Right cardiac atrium (tissue), 5 donors: ENCODE measurements around the gene SNX12. TPM values are rescaled to one million over a fixed set of nuclear protein-coding genes. Genes with fewer than 3 reads are reported as not detected.
"Not testable (repeated sequence)": the region's sequence is repeated elsewhere in the genome, so short reads cannot be mapped to it uniquely, and the experiment has no call there.

Experiments used
- ATAC-seq, 2 donors: fragments of 200-7000 bp; cut with Tn5 transposase; one replicate each; pipeline versions ENCODE4 v1.8.0 to v1.9.1; 2020; ENCODE audit warnings: moderate library complexity in 2 of 2, mild to moderate bottlenecking in 1 of 2
- DNase-seq, 3 donors: peaks; one replicate each; pipeline ENCODE4 v3.0.0-alpha.2; 2020
- H3K27ac ChIP-seq: one replicate; pipeline ENCODE4 v1.5.1; 2013; ENCODE audit warnings: mild to moderate bottlenecking, low read length, control low read depth, moderate library complexity
- H3K27me3 ChIP-seq: one replicate; pipeline ENCODE4 v1.6.1; 2013; ENCODE audit not compliant: control insufficient read depth, insufficient read depth
- H3K4me1 ChIP-seq: one replicate; pipeline ENCODE4 v1.6.1; 2013; ENCODE audit warnings: low read length; ENCODE audit not compliant: control insufficient read depth, insufficient read depth
- H3K4me3 ChIP-seq: one replicate; pipeline ENCODE4 v1.5.1; 2013; ENCODE audit warnings: low read length, control low read depth
- H3K9me3 ChIP-seq: one replicate; pipeline ENCODE4 v1.6.1; 2013; ENCODE audit warnings: low read length; ENCODE audit not compliant: control insufficient read depth
- WGBS: extraction: QIAGEN DNeasy Blood & Tissue Kit; methylation state at CpG from one replicate; pipeline ENCODE4 v1.1.7; 2013; 5-methylcytosine and 5-hydroxymethylcytosine counted together
- intact Hi-C, 4 donors: fragments of 100-400 bp; cut with DNase I; formaldehyde crosslinking; loops; one replicate each; pipeline versions ENCODE4 v1.11.0 to v1.14.0; 2022 to 2023
- polyA plus RNA-seq: library from polyadenylated mRNA; stranded (reverse); fragments of 200-250 nt; gene quantifications from one replicate; pipeline ENCODE4 v1.2.3, GENCODE V29; 2013
- total RNA-seq, 4 donors: library from RNA; stranded (reverse); fragmentation: NEBNext Ultra II Directional; extraction: Animal tissue kit (Norgen Biotek cat#: 25700); gene quantifications; one replicate each; pipeline ENCODE4 v1.2.1, GENCODE V29; 2021
- donor health status: healthy with polysubstance abuse.
- donor health status: DM: no; HTN: yes; CAD: no.
- donor health status: DM: no; HTN: no; CAD: no.
- donor health status: DM: no; HTN: yes; CAD: no; lungs with severe emphysema.
- donor health status: DM: yes; HTN: yes; CAD: no.

The SNX12 gene
- total and polyA plus RNA-seq, 5 donors = 26.1 to 54.2 (median 49.8) TPM

- DNase-seq (peak; percentile 15 to 65 (median 56)), ATAC-seq (peak; percentile 70 to 88)
- Histone ChIP-seq H3K27ac (peak overlapping the region; percentile 37), H3K27me3 (no peaks in the 10 kb centered on the region), H3K9me3 (no peaks in the 10 kb centered on the region), H3K4me1 (no peaks in the 10 kb centered on the region), H3K4me3 (peak overlapping the region; percentile 49)
- 38% methylated on average over 18 of the region's 18 CpGs for WGBS
- intact Hi-C loops = no loop called here
Measured at GRCh38 chrX:71053217-71053621, 14.9 kb downstream of the SNX12 start.

DNA sequence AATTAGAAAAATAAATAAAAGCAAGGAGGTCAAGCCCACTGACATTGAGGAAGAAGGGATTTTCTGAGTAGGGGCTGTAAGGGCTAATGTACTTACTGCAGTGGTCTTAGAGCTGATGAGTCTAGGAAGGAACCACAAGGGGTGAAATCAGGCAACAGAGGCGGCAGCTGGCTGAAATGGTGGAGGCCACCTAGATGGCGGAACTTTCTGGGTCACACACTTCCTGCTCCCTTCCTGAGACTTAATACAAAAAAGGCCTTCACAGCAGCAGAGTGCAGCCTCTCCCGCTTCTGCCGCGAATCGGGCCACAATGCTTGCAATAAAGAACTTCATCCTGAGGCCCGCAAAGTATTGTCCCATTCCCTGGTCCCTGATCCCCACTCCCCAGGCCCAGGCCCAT, 15.4 kb downstream of the SNX12 start:
- intact Hi-C loops = no loop called here
- ATAC-seq = peak in 1 of 2 donors; percentile 23
- no peaks in the 10 kb centered on the region for H3K9me3 ChIP-seq
- no peak overlapping the region for H3K27ac ChIP-seq
- WGBS = 31% methylated on average over 7 of the region's 7 CpGs
- H3K27me3 ChIP-seq = no peaks in the 10 kb centered on the region
- no peaks in the 10 kb centered on the region for H3K4me1 ChIP-seq
- H3K4me3 ChIP-seq = peak overlapping the region; percentile 49
- DNase-seq = no peak

DNA sequence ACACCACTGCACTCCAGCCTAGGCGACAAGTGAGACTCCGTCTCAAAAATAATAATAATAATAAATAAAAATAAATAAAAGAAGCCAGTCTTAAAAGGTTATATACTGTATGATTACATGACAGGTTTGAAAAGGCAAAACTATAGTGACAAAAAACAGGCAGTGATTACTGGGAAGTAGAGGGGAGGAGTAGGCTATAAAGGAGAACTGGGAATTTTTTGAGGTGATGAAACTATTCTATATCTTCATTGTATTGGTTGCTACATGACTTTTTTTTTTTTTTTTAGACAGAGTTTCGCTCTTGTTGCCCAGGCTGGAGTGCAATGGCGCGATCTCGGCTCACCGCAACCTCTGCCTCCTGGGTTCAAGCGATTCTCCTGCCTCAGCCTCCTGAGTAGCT, 20.2 kb downstream of the SNX12 start:
- DNase-seq, intact Hi-C loops, H3K4me3 ChIP-seq, H3K9me3 ChIP-seq, H3K4me1 ChIP-seq, H3K27me3 ChIP-seq, H3K27ac ChIP-seq, ATAC-seq: not testable (repeated sequence)
- over 99% methylated on average over 7 of the region's 8 CpGs for WGBS

GRCh38 chrX:71017396-71017939, 50.7 kb downstream of the SNX12 start:
- WGBS = 75% methylated on average over 6 of the region's 6 CpGs
- no peak for ATAC-seq
- Histone ChIP-seq H3K4me1 (no peaks in the 10 kb centered on the region), H3K4me3 (no peak overlapping the region), H3K9me3 (no peaks in the 10 kb centered on the region), H3K27me3 (no peaks in the 10 kb centered on the region), H3K27ac (no peak overlapping the region)
- intact Hi-C loops = no loop called here
- DNase-seq = no peak

Other genes with a start within 250 kb of the SNX12 start
- under 1 TPM in 2 of 4 donors, not detected in 2; 0.09 to 0.25 TPM for gene TEX11, start 159.6 kb downstream of the SNX12 start, total RNA-seq
- gene TEX11, start 159.6 kb downstream of the SNX12 start, polyA plus RNA-seq = not detected
- gene SLC7A3, start 137.2 kb downstream of the SNX12 start, total RNA-seq = not detected
- gene SLC7A3, start 137.2 kb downstream of the SNX12 start, polyA plus RNA-seq = not detected
- gene FOXO4, start 27.5 kb upstream of the SNX12 start, total RNA-seq = 10 to 100 TPM; 32.9 to 59.2 (median 37.1) TPM
- gene FOXO4, start 27.5 kb upstream of the SNX12 start, polyA plus RNA-seq = 27.8 TPM
- gene CXorf65, start 38.4 kb upstream of the SNX12 start, total RNA-seq = under 1 TPM in 1 of 4 donors, not detected in 3; 0.71 TPM
- not detected for gene CXorf65, start 38.4 kb upstream of the SNX12 start, polyA plus RNA-seq
- 1 to 10 TPM in 3 of 4 donors, under 1 TPM in 1; 0.88 to 4.1 (median 2.2) TPM for gene IL2RG, start 43.2 kb upstream of the SNX12 start, total RNA-seq
- gene IL2RG, start 43.2 kb upstream of the SNX12 start, polyA plus RNA-seq = 1.1 TPM
- gene MED12, start 50.3 kb upstream of the SNX12 start, total RNA-seq = 10 to 100 TPM; 19.6 to 25.9 (median 24.2) TPM
- 10.2 TPM for gene MED12, start 50.3 kb upstream of the SNX12 start, polyA plus RNA-seq
- gene NLGN3, start 76.5 kb upstream of the SNX12 start, total RNA-seq = 1 to 10 TPM in 3 of 4 donors, under 1 TPM in 1; 0.75 to 1.9 (median 1.4) TPM
- 0.88 TPM for gene NLGN3, start 76.5 kb upstream of the SNX12 start, polyA plus RNA-seq
- not detected for gene GJB1, start 154.9 kb upstream of the SNX12 start, total RNA-seq
- gene GJB1, start 154.9 kb upstream of the SNX12 start, polyA plus RNA-seq = 0.11 TPM
- 10 to 100 TPM; 13.0 to 24.2 (median 18.4) TPM for gene ZMYM3, start 185.8 kb upstream of the SNX12 start, total RNA-seq
- 6.9 TPM for gene ZMYM3, start 185.8 kb upstream of the SNX12 start, polyA plus RNA-seq
- gene NONO, start 215.3 kb upstream of the SNX12 start, total RNA-seq = 100 to 1,000 TPM; 124 to 157 (median 135) TPM
- gene NONO, start 215.3 kb upstream of the SNX12 start, polyA plus RNA-seq = 61.9 TPM
- gene ITGB1BP2, start 233.4 kb upstream of the SNX12 start, total RNA-seq = 100 to 1,000 TPM; 113 to 174 (median 125) TPM
- gene ITGB1BP2, start 233.4 kb upstream of the SNX12 start, polyA plus RNA-seq = 186 TPM